PC-9 (cell line): Measurements from ENCODE around the gene KCND1.

ENCODE experiments used
- CTCF ChIP-seq: fragments of 200-600 bp; sonication (generic); conservative IDR thresholded peaks from 2 replicates; pipeline ENCODE4 v1.6.1; 2017; ENCODE audit warnings: mixed run types, antibody characterized with exemption, mild to moderate bottlenecking, moderate library complexity
- EZH2 ChIP-seq: fragments of 200-600 bp; sonication (generic); IDR thresholded peaks from 2 replicates; pipeline ENCODE4 v1.8.0; 2017; ENCODE audit warnings: antibody characterized with exemption, low read depth

GRCh38 chrX:49000636-49001035, 29.0 kb upstream of the KCND1 start:
- TF ChIP-seq CTCF, result no peak
- TF ChIP-seq EZH2, result no peak
